ENCODE data around the gene ZNF850.

Gene ZNF850

GRCh38 chr19:36688058-36688457 lies 84.5 kb downstream of the ZNF850 start:
- H3K4me3 ChIP-seq (ENCODE audit: low read depth, low read length), result peak overlapping the region; percentile 80
- TF ChIP-seq, protein P1, sequence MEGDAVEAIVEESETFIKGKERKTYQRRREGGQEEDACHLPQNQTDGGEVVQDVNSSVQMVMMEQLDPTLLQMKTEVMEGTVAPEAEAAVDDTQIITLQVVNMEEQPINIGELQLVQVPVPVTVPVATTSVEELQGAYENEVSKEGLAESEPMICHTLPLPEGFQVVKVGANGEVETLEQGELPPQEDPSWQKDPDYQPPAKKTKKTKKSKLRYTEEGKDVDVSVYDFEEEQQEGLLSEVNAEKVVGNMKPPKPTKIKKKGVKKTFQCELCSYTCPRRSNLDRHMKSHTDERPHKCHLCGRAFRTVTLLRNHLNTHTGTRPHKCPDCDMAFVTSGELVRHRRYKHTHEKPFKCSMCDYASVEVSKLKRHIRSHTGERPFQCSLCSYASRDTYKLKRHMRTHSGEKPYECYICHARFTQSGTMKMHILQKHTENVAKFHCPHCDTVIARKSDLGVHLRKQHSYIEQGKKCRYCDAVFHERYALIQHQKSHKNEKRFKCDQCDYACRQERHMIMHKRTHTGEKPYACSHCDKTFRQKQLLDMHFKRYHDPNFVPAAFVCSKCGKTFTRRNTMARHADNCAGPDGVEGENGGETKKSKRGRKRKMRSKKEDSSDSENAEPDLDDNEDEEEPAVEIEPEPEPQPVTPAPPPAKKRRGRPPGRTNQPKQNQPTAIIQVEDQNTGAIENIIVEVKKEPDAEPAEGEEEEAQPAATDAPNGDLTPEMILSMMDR (IDR thresholded peaks at IDR 0.05; ENCODE audit: insufficient read depth, low read depth, low read length, missing control alignments), result no peak
- no peak for DNase-seq (ENCODE audit: low read depth)

DNA sequence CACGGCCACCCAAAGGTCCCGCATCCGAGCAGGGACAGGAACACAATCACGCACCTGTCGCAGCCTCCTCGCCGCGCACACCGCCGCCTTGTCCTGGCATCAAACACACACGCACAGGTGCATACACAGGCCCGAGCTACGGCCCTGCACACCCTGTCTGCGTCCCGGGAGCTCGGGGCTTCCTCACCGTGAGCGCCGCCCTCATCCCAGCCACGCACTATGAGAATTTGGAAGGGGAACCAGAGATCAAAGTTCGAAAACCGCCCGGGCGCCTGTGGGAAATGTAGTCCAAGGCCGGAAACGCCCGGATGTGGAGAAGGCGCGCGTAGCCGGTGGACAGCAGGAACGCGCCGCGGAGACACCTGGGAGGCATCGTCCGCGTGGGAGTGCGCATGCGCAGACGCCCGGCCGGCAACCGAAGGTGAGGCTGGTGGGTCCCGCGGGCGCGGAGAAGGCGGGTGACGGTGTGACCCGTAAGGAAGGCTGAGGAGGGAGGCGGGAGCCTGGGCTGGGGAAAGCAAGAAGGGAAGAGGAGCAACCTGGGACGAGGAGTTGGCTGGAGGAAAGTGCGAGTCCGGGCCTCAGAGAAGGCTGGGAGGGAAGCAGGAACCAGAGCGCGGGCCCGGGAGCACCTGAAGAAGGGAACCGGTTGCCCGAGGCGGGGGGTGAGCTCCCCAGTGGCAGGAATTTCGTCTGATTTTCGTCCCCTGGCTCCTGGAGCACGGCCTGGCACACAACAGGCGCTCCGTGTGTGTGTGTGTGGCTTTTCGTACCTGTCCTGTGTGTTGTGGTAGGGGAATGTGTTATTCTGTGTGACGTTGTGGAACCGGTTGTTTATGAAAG lies 85.2 kb downstream of the ZNF850 start, which contains the start of gene ZNF567:
TSS of gene ZNF567 (plus strand) at position 399 of the 843 bp plus-strand sequence. CDS start 7,256 bp downstream, outside the sequence.
- H3K4me3 ChIP-seq (ENCODE audit: low read depth, low read length), result peak within 1 kb of the TSS; percentile 80
- DNase-seq (ENCODE audit: low read depth), result peak; percentile 98
- TF ChIP-seq, protein P1 (IDR thresholded peaks at IDR 0.05; ENCODE audit: insufficient read depth, low read depth, low read length, missing control alignments), result no peak

DNA sequence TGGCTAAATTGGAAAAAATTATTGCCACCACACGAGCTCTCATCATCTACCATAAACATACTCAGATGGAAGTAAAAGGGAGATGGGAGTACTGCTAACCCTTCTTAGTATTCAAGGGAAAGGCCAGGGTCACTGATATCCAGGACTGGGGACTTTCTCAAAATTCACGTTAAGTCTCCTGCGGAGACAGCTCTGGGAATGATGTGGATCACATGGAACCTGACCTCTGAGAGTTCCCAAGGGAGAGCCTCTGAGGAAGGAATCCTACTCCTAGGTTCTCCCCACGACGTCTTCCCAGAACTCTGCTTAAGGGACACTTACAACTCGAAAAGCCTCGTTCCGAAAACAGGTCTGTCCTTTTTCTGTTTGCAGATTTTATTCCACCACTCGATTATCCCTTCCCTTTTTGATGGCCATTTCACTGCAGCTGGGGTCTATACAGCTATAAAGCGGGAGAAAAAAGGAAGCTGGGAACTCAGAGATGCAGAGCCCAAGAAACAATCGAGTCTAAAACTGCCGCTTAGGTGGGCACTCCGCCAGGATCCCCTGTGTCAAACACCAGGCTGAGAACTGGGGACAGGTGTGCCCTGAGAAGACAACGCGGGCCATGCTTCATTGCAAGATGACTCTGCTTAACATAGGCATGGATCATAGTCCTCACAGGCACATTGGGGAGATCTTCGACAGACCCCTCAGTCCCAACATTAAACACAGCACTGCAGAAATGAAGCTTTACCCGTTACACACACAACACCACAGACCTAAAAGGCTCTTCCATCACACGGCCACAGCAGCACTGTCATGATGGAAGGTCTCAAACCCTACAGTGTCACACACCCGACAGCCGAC lies 86.0 kb downstream of the ZNF850 start:
- DNase-seq (ENCODE audit: low read depth), result no peak
- peak overlapping the region; percentile 80 for H3K4me3 ChIP-seq (ENCODE audit: low read depth, low read length)
- TF ChIP-seq, protein P1 (IDR thresholded peaks at IDR 0.05; ENCODE audit: insufficient read depth, low read depth, low read length, missing control alignments), result no peak

- TF ChIP-seq, protein P1 (IDR thresholded peaks at IDR 0.05; ENCODE audit: insufficient read depth, low read depth, low read length, missing control alignments), result no peak
- no peak for DNase-seq (ENCODE audit: low read depth)
- H3K4me3 ChIP-seq (ENCODE audit: low read depth, low read length), result no peak overlapping the region
Observed at GRCh38 chr19:36685835-36686234, 86.8 kb downstream of the ZNF850 start.

DNA sequence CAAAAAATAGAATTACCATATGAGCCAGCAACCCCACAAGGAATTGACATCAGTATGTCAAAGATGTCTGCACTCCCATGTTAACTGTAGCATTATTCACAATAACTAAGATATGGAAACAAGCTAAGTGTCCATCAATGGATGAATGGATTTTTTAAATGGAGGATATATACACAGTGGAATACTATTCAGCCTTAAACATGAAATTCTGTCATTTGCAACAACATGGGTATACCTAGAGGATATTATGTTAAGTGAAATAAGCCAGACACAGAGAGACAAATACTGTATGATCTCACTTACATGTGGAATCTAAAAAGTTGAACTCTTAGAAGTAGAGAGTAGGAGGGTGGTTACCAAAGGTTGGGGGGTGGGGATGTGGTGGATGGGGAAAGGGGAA lies 93.2 kb downstream of the ZNF850 start:
- no peak overlapping the region for H3K4me3 ChIP-seq (ENCODE audit: low read depth, low read length)
- no peak for DNase-seq (ENCODE audit: low read depth)
- TF ChIP-seq, protein P1 (IDR thresholded peaks at IDR 0.05; ENCODE audit: insufficient read depth, low read depth, low read length, missing control alignments), result no peak

GRCh38 chr19:36674201-36674600 lies 98.4 kb downstream of the ZNF850 start:
- H3K4me3 ChIP-seq (ENCODE audit: low read depth, low read length), result no peak overlapping the region
- DNase-seq (ENCODE audit: low read depth), result no peak
- TF ChIP-seq, protein P1 (IDR thresholded peaks at IDR 0.05; ENCODE audit: insufficient read depth, low read depth, low read length, missing control alignments), result no peak

Data from GM12865 (cell line).